Ovary (tissue), 3 donors: ENCODE measurements around the gene MAMLD1.

Experiments
- CTCF ChIP-seq, 3 donors: fragments of 450-650 bp in 2 of 3; fragments of 200-600 bp in 1 of 3; IDR thresholded peaks; one replicate each; pipeline versions ENCODE4 v1.5.1 to v1.8.0; 2016 to 2022; ENCODE audit warnings: antibody characterized with exemption in 3 of 3, mild to moderate bottlenecking in 1 of 3
- POLR2A ChIP-seq: fragments of 450-650 bp; IDR thresholded peaks from one replicate; pipeline ENCODE4 v1.6.1; 2017; ENCODE audit warnings: antibody characterized with exemption, mild to moderate bottlenecking, moderate library complexity
- donor health status: DM: no; HTN: no; CAD: no.

DNA sequence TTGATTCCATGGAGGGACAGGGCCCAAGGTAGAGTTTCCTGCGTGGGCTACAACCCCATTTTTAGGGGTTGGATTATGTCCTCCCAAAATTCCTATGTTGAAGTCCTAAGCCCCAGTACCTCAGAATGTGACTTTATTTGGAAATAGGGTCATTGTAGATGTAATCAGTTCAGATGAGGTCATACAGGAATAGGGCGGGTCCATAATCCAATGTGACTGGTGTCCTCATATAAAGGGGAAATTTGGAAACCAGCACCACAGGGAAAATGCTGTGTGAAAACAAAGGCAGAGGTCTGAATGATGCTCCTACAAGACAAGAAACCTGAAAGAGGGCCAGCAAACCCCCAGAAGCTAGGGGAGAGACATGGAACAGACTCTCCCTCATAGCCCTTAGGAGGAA is 31.1 kb upstream of the MAMLD1 start:
- TF ChIP-seq POLR2A (no peak), CTCF (IDR thresholded peaks at IDR 0.05) (no peak)
